ENCODE results near the gene DGKB. TPM values are rescaled to one million over a fixed set of nuclear protein-coding genes. Genes with fewer than 3 reads are reported as not detected.

The DGKB gene
- polyA plus RNA-seq, 1 of the 3 experiments (the other 2 are of a cell fraction): 2.1 TPM

GRCh38 chr7:14690075-14690474, 212.5 kb downstream of the DGKB start (continued):
- TF ChIP-seq, protein P1, sequence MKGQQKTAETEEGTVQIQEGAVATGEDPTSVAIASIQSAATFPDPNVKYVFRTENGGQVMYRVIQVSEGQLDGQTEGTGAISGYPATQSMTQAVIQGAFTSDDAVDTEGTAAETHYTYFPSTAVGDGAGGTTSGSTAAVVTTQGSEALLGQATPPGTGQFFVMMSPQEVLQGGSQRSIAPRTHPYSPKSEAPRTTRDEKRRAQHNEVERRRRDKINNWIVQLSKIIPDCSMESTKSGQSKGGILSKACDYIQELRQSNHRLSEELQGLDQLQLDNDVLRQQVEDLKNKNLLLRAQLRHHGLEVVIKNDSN (IDR thresholded peaks at IDR 0.05; ENCODE audit: borderline replicate concordance, low read depth): no peak
- TF ChIP-seq SMC3 (IDR thresholded peaks at IDR 0.05; ENCODE audit: low read depth, low read length) (0 out of 2 replicates have a peak, but pooled peaks have one; percentile 4), FOXM1 (IDR thresholded peaks at IDR 0.05; ENCODE audit: low read depth) (no peak)

DNA sequence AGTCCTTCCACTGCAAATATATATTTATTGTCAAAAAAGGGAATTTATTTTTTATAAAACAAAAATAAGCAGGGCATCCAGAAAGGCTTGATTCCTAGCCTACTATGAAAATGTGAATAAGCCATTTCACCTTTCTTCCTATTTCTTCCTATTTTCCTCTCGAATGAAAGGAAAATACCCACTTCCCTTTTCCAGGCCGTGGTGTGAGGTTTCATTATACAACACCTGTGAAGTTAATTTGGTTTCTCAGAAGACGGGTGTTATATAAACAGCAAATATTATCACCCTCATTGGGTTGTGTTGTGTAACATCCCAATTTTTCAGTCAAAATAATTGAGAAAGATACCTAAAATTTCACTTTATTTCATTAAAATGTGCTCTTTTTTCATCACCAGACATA, 214.3 kb downstream of the DGKB start:
- Histone ChIP-seq H4K20me1 (ENCODE audit: insufficient read depth) (no peaks in the 10 kb centered on the region), H3K9me3 (no peaks in the 10 kb centered on the region), H3K9me2 (no peaks in the 10 kb centered on the region), H3K79me2 (ENCODE audit: insufficient read depth) (no peaks in the 10 kb centered on the region), H3F3A (replicated peaks; ENCODE audit: insufficient read depth) (no peaks in the 10 kb centered on the region), H3K9ac (no peak overlapping the region), H3K4me3 (ENCODE audit: low read depth in 2 of 2, low read length in 1 of 2) (no peak overlapping the region), H3K4me2 (no peak overlapping the region), H2AFZ (ENCODE audit: low read depth) (peak overlapping the region; percentile 2; the same call in 1 of the 2 replicates), H3K4me1 (ENCODE audit: control insufficient read depth in 1 of 2, insufficient read depth in 2 of 2, low read depth in 1 of 2, low read length in 1 of 2) (peaks cover 0 to 32% of the 10 kb centered on the region in 2 experiments; a peak in 3 of 4 replicates), H3K27ac (ENCODE audit: low read depth in 2 of 2, low read length in 1 of 2) (peak overlapping the region in 1 of 2 experiments; percentile 90; a peak in 2 of 4 replicates), H3K36me3 (replicated peaks in 1 of 2; ENCODE audit: control insufficient read depth in 1 of 2, insufficient read depth in 2 of 2, low read length in 1 of 2) (peaks cover 0 to 4% of the 10 kb centered on the region in 2 experiments), H3K27me3 (ENCODE audit: insufficient read depth) (no peaks in the 10 kb centered on the region)
- TF ChIP-seq, protein P1 (IDR thresholded peaks at IDR 0.05; ENCODE audit: borderline replicate concordance, low read depth): no peak
- TF ChIP-seq CHD2 (IDR thresholded peaks at IDR 0.05; ENCODE audit: low read length, partially characterized antibody): no peak
- no peak for TF ChIP-seq SMC3 (IDR thresholded peaks at IDR 0.05; ENCODE audit: low read depth, low read length)
- TF ChIP-seq NFIC (IDR thresholded peaks at IDR 0.05; ENCODE audit: borderline replicate concordance): no peak
- no peak for TF ChIP-seq MEF2A (IDR thresholded peaks at IDR 0.05; ENCODE audit: borderline replicate concordance, low read depth)
- TF ChIP-seq ELF1 (IDR thresholded peaks at IDR 0.05): no peak
- TF ChIP-seq POLR2AphosphoS5 (IDR thresholded peaks at IDR 0.05; ENCODE audit: low read depth, low read length): no peak
- TF ChIP-seq ZBTB33 (IDR thresholded peaks at IDR 0.05; ENCODE audit: borderline replicate concordance, low read depth): no peak
- TF ChIP-seq, protein P2, sequence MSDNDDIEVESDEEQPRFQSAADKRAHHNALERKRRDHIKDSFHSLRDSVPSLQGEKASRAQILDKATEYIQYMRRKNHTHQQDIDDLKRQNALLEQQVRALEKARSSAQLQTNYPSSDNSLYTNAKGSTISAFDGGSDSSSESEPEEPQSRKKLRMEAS (IDR thresholded peaks at IDR 0.05; ENCODE audit: low read depth): no peak
- TF ChIP-seq RCOR1 (IDR thresholded peaks at IDR 0.05; ENCODE audit: low read length): no peak
- TF ChIP-seq FOSL2 (IDR thresholded peaks at IDR 0.05; ENCODE audit: borderline replicate concordance, low read depth): no peak
- no peak for TF ChIP-seq RXRA (IDR thresholded peaks at IDR 0.05; ENCODE audit: borderline replicate concordance, low read depth)
- ChIA-PET CTCF (interaction anchor here (1.0 to 6.8 kb wide), 9 partner anchors 10 to 1408 kb away, joined by 3 to 165 read pairs (median 4); partner anchors contain the start of gene ETV1), POLR2A (no interaction called here)
- no peak for DNase-seq
- WGBS (ENCODE audit: low lambda C conversion rate): 52% methylated on average over 3 of the region's 3 CpGs

Data from SK-N-SH (cell line).